ENCODE data around the gene CFAP65.

Gene CFAP65

GRCh38 chr2:218981390-218981880, 59.9 kb downstream of the CFAP65 start:
- 0 to 2% methylated on average over 12 to 45 of the region's 46 CpGs for WGBS, 2 experiments (ENCODE audit: insufficient coverage in 2 of 2)

GRCh38 chr2:218980735-218981389, 60.5 kb downstream of the CFAP65 start:
- Histone ChIP-seq H3K36me3 (ENCODE audit: control insufficient read depth, insufficient read depth, low read length) (no peaks in the 10 kb centered on the region), H3K4me1 (ENCODE audit: control insufficient read depth, insufficient read depth, low read length, poor library complexity, severe bottlenecking) (peaks cover 3% of the 10 kb centered on the region), H3K4me3 (ENCODE audit: extremely low read depth, insufficient read depth, low read length, poor library complexity, severe bottlenecking) (no peak overlapping the region), H3K9me3 (ENCODE audit: control insufficient read depth, low read length) (no peaks in the 10 kb centered on the region), H3K27ac (ENCODE audit: low read depth, low read length, severe bottlenecking) (no peak overlapping the region)
- WGBS, 2 experiments (ENCODE audit: insufficient coverage in 2 of 2): 3 to 5% methylated on average over 12 to 18 of the region's 26 CpGs

More at GRCh38 chr2:218981390-218981880, 59.9 kb downstream of the CFAP65 start:
- peaks cover 3% of the 10 kb centered on the region for H3K4me1 ChIP-seq (ENCODE audit: control insufficient read depth, insufficient read depth, low read length, poor library complexity, severe bottlenecking)
- no peaks in the 10 kb centered on the region for H3K36me3 ChIP-seq (ENCODE audit: control insufficient read depth, insufficient read depth, low read length)
- no peak overlapping the region for H3K4me3 ChIP-seq (ENCODE audit: extremely low read depth, insufficient read depth, low read length, poor library complexity, severe bottlenecking)
- no peak overlapping the region for H3K27ac ChIP-seq (ENCODE audit: low read depth, low read length, severe bottlenecking)
- H3K9me3 ChIP-seq (ENCODE audit: control insufficient read depth, low read length): no peaks in the 10 kb centered on the region

- H3K4me3 ChIP-seq (ENCODE audit: extremely low read depth, insufficient read depth, low read length, poor library complexity, severe bottlenecking): no peak overlapping the region
These were observed 61.2 kb downstream of the CFAP65 start for GRCh38 chr2:218979846-218980734.

GRCh38 chr2:218975060-218975777, 66.1 kb downstream of the CFAP65 start:
- no peaks in the 10 kb centered on the region for H3K36me3 ChIP-seq (ENCODE audit: control insufficient read depth, insufficient read depth, low read length)
- H3K4me1 ChIP-seq (ENCODE audit: control insufficient read depth, insufficient read depth, low read length, poor library complexity, severe bottlenecking): no peaks in the 10 kb centered on the region
- 39 to 67% methylated on average over 1 to 2 of the region's 4 CpGs for WGBS, 2 experiments (ENCODE audit: insufficient coverage in 2 of 2)
- H3K4me3 ChIP-seq (ENCODE audit: extremely low read depth, insufficient read depth, low read length, poor library complexity, severe bottlenecking): no peak overlapping the region
- H3K9me3 ChIP-seq (ENCODE audit: control insufficient read depth, low read length): no peaks in the 10 kb centered on the region
- no peak overlapping the region for H3K27ac ChIP-seq (ENCODE audit: low read depth, low read length, severe bottlenecking)

More at GRCh38 chr2:218979846-218980734, 61.2 kb downstream of the CFAP65 start:
- peaks cover 3% of the 10 kb centered on the region for H3K4me1 ChIP-seq (ENCODE audit: control insufficient read depth, insufficient read depth, low read length, poor library complexity, severe bottlenecking)
- H3K27ac ChIP-seq (ENCODE audit: low read depth, low read length, severe bottlenecking): no peak overlapping the region
- no peaks in the 10 kb centered on the region for H3K9me3 ChIP-seq (ENCODE audit: control insufficient read depth, low read length)
- no peaks in the 10 kb centered on the region for H3K36me3 ChIP-seq (ENCODE audit: control insufficient read depth, insufficient read depth, low read length)
- WGBS, 2 experiments (ENCODE audit: insufficient coverage in 2 of 2): 1 to 2% methylated on average over 27 of the region's 39 CpGs

- Histone ChIP-seq H3K4me1 (ENCODE audit: control insufficient read depth, insufficient read depth, low read length, poor library complexity, severe bottlenecking) (no peaks in the 10 kb centered on the region), H3K4me3 (ENCODE audit: extremely low read depth, insufficient read depth, low read length, poor library complexity, severe bottlenecking) (no peak overlapping the region), H3K27ac (ENCODE audit: low read depth, low read length, severe bottlenecking) (no peak overlapping the region), H3K36me3 (ENCODE audit: control insufficient read depth, insufficient read depth, low read length) (no peaks in the 10 kb centered on the region), H3K9me3 (ENCODE audit: control insufficient read depth, low read length) (no peaks in the 10 kb centered on the region)
- WGBS, 2 experiments (ENCODE audit: insufficient coverage in 2 of 2): 33 to 38% methylated on average over 1 of the region's 1 CpG
These were observed 70.4 kb downstream of the CFAP65 start for GRCh38 chr2:218970894-218971293.

GRCh38 chr2:218964041-218964771, 77.1 kb downstream of the CFAP65 start:
- Histone ChIP-seq H3K27ac (ENCODE audit: low read depth, low read length, severe bottlenecking) (peak overlapping the region; percentile 75), H3K4me3 (ENCODE audit: extremely low read depth, insufficient read depth, low read length, poor library complexity, severe bottlenecking) (no peak overlapping the region), H3K4me1 (ENCODE audit: control insufficient read depth, insufficient read depth, low read length, poor library complexity, severe bottlenecking) (peaks cover 16% of the 10 kb centered on the region), H3K36me3 (ENCODE audit: control insufficient read depth, insufficient read depth, low read length) (no peaks in the 10 kb centered on the region), H3K9me3 (ENCODE audit: control insufficient read depth, low read length) (no peaks in the 10 kb centered on the region)
- 71 to 77% methylated on average over 3 to 5 of the region's 5 CpGs for WGBS, 2 experiments (ENCODE audit: insufficient coverage in 2 of 2)

GRCh38 chr2:218963601-218964000, 77.7 kb downstream of the CFAP65 start:
- H3K27ac ChIP-seq (ENCODE audit: low read depth, low read length, severe bottlenecking): peak overlapping the region; percentile 75
- no peaks in the 10 kb centered on the region for H3K36me3 ChIP-seq (ENCODE audit: control insufficient read depth, insufficient read depth, low read length)
- no peaks in the 10 kb centered on the region for H3K9me3 ChIP-seq (ENCODE audit: control insufficient read depth, low read length)
- peak overlapping the region; percentile 43 for H3K4me3 ChIP-seq (ENCODE audit: extremely low read depth, insufficient read depth, low read length, poor library complexity, severe bottlenecking)
- peaks cover 16% of the 10 kb centered on the region for H3K4me1 ChIP-seq (ENCODE audit: control insufficient read depth, insufficient read depth, low read length, poor library complexity, severe bottlenecking)
- WGBS, 2 experiments (ENCODE audit: insufficient coverage in 2 of 2): 36 to 37% methylated on average over 2 to 4 of the region's 5 CpGs

- WGBS, 2 experiments (ENCODE audit: insufficient coverage in 2 of 2): 0 to 1% methylated on average over 32 to 35 of the region's 42 CpGs
- H3K4me1 ChIP-seq (ENCODE audit: control insufficient read depth, insufficient read depth, low read length, poor library complexity, severe bottlenecking): peaks cover 16% of the 10 kb centered on the region
- peak overlapping the region; percentile 43 for H3K4me3 ChIP-seq (ENCODE audit: extremely low read depth, insufficient read depth, low read length, poor library complexity, severe bottlenecking)
- H3K27ac ChIP-seq (ENCODE audit: low read depth, low read length, severe bottlenecking): peak overlapping the region; percentile 75
- no peaks in the 10 kb centered on the region for H3K9me3 ChIP-seq (ENCODE audit: control insufficient read depth, low read length)
- H3K36me3 ChIP-seq (ENCODE audit: control insufficient read depth, insufficient read depth, low read length): no peaks in the 10 kb centered on the region
These were observed 78.3 kb downstream of the CFAP65 start for GRCh38 chr2:218962859-218963492.

GRCh38 chr2:218961651-218962570, 79.4 kb downstream of the CFAP65 start:
- H3K4me3 ChIP-seq (ENCODE audit: extremely low read depth, insufficient read depth, low read length, poor library complexity, severe bottlenecking): no peak overlapping the region

More at GRCh38 chr2:218961651-218962570, 79.4 kb downstream of the CFAP65 start:
- 18 to 28% methylated on average over 19 to 24 of the region's 34 CpGs for WGBS, 2 experiments (ENCODE audit: insufficient coverage in 2 of 2)
- H3K4me1 ChIP-seq (ENCODE audit: control insufficient read depth, insufficient read depth, low read length, poor library complexity, severe bottlenecking): peaks cover 16% of the 10 kb centered on the region
- no peak overlapping the region for H3K27ac ChIP-seq (ENCODE audit: low read depth, low read length, severe bottlenecking)
- no peaks in the 10 kb centered on the region for H3K36me3 ChIP-seq (ENCODE audit: control insufficient read depth, insufficient read depth, low read length)
- no peaks in the 10 kb centered on the region for H3K9me3 ChIP-seq (ENCODE audit: control insufficient read depth, low read length)
